Endothelial cell of umbilical vein (primary cell): ENCODE data around the gene DMBT1. TPM values are rescaled to one million over a fixed set of nuclear protein-coding genes. Genes with fewer than 3 reads are reported as not detected.
A peak's percentile ranks its signal among the peaks of the same experiment; 100 is the strongest.

Experiments
- BruUV-seq: library from RNA; stranded (reverse); fragments of 400-500 nt; replicated peaks from 2 replicates; lab custom pipeline; 2021; lab: Mats Ljungman, UMichigan
- CTCF ChIA-PET: fragments of 300-600, 350-600 bp; sonication (Branson Sonifier 250); formaldehyde crosslinking; loops from one replicate; lab custom pipeline; 2021; ENCODE audit warnings: antibody characterized with exemption, inconsistent platforms; lab: Charles Lee
- POLR2A ChIA-PET: fragments of 300-600, 350-600 bp; sonication (Branson Sonifier 250); formaldehyde crosslinking; loops from one replicate; lab custom pipeline; 2021; ENCODE audit warnings: antibody characterized with exemption, inconsistent platforms; lab: Charles Lee
- DNase-seq: peaks from one replicate; pipeline ENCODE4 v3.0.0-alpha.2; 2011; ENCODE audit warnings: low read depth, low spot score
- FAIRE-seq: peaks from 2 replicates; lab custom pipeline; 2011; peaks lifted over from hg19 to GRCh38; lab: Jason Lieb, UNC
- H2AFZ ChIP-seq: 2 replicates; pipeline ENCODE4 v1.6.0; 2012; ENCODE audit warnings: low read depth, low read length, control low read depth, inconsistent platforms
- H3K27ac ChIP-seq: 2 replicates; pipeline ENCODE4 v1.5.1; 2011; ENCODE audit warnings: low read depth, mild to moderate bottlenecking, control low read depth, low read length, moderate library complexity; ENCODE audit not compliant: insufficient read depth
- H3K27me3 ChIP-seq, 2 experiments: 2 replicates each; pipeline versions ENCODE4 v1.6.0 to v1.6.1; 2011; ENCODE audit warnings: low read length in 2 of 2, mixed read lengths in 1 of 2; ENCODE audit not compliant: control insufficient read depth in 2 of 2, insufficient read depth in 2 of 2
- H3K36me3 ChIP-seq, 2 experiments: 2 replicates in 1 of 2; 3 replicates in 1 of 2; pipeline ENCODE4 v1.5.1; 2011; ENCODE audit warnings: low read length in 2 of 2, mild to moderate bottlenecking in 1 of 2, moderate library complexity in 1 of 2; ENCODE audit not compliant: control insufficient read depth in 2 of 2, insufficient read depth in 2 of 2; ENCODE audit errors: extremely low read depth in 1 of 2
- H3K4me1 ChIP-seq: 3 replicates; pipeline ENCODE4 v1.5.1; 2011; ENCODE audit warnings: mild to moderate bottlenecking, low read length; ENCODE audit not compliant: control insufficient read depth, insufficient read depth; ENCODE audit errors: extremely low read depth
- H3K4me2 ChIP-seq: 2 replicates; pipeline ENCODE4 v1.6.1; 2011; ENCODE audit warnings: low read length, control low read depth, mixed read lengths; ENCODE audit not compliant: insufficient read depth
- H3K4me3 ChIP-seq, 3 experiments: fragments of 200-600 bp in 1 of 3; sonication (generic), shearing (Covaris generic) in 1 of 3; replicated peaks in 1 of 3; 2 replicates each; pipeline ENCODE4 v1.5.1; 2011 to 2016; ENCODE audit warnings: control low read depth in 3 of 3, low read length in 3 of 3, mild to moderate bottlenecking in 2 of 3, inconsistent platforms in 1 of 3, low read depth in 1 of 3, moderate library complexity in 1 of 3; ENCODE audit not compliant: insufficient read depth in 1 of 3
- H3K79me2 ChIP-seq: 2 replicates; pipeline ENCODE4 v1.6.0; 2012; ENCODE audit warnings: low read length, inconsistent platforms; ENCODE audit not compliant: control insufficient read depth, insufficient read depth
- H3K9ac ChIP-seq: replicated peaks from 2 replicates; pipeline ENCODE3; 2011; ENCODE audit warnings: low read length, control low read depth; ENCODE audit not compliant: insufficient read depth; ENCODE audit errors: extremely low read depth
- H3K9me1 ChIP-seq: replicated peaks from 3 replicates; pipeline ENCODE4 v1.6.0; 2011; ENCODE audit warnings: mild to moderate bottlenecking, low read length; ENCODE audit not compliant: control insufficient read depth, insufficient read depth; ENCODE audit errors: extremely low read depth
- H3K9me3 ChIP-seq: replicated peaks from 2 replicates; pipeline ENCODE4 v1.5.1; 2012; ENCODE audit warnings: low read length, inconsistent platforms; ENCODE audit not compliant: control insufficient read depth, insufficient read depth
- H4K20me1 ChIP-seq: replicated peaks from 2 replicates; pipeline ENCODE3; 2011; ENCODE audit warnings: mild to moderate bottlenecking, low read length; ENCODE audit not compliant: control insufficient read depth, insufficient read depth; ENCODE audit errors: extremely low read depth
- EZH2 ChIP-seq: IDR thresholded peaks from 2 replicates; pipeline ENCODE4 v1.6.1; 2012; ENCODE audit warnings: borderline replicate concordance, low read depth, mild to moderate bottlenecking, moderate library complexity, low read length, inconsistent platforms; ENCODE audit not compliant: severe bottlenecking
- FOS ChIP-seq: IDR thresholded peaks from 2 replicates; pipeline ENCODE4 v1.6.1; 2011; ENCODE audit warnings: mild to moderate bottlenecking, low read length, moderate library complexity, borderline replicate concordance; ENCODE audit not compliant: insufficient read depth
- JUN ChIP-seq: IDR thresholded peaks from 2 replicates; pipeline ENCODE4 v1.6.1; 2011; ENCODE audit warnings: borderline replicate concordance, low read depth; ENCODE audit not compliant: insufficient read length, insufficient read depth
- POLR2A ChIP-seq: IDR thresholded peaks from 2 replicates; pipeline ENCODE4 v1.6.1; 2012; ENCODE audit warnings: low read depth, mild to moderate bottlenecking, control low read depth, low read length
- dilution Hi-C: fragments of 300-500 bp; cut with MboI; formaldehyde crosslinking; loops from one replicate; pipeline ENCODE4 v1.15.0; 2019; ENCODE audit warnings: low sequenced_read_pairs; ENCODE audit not compliant: extremely low pct_ligation_motif_present
- intact Hi-C: fragments of 100-400 bp; cut with micrococcal nuclease; formaldehyde crosslinking; loops from one replicate; pipeline ENCODE4 v1.10.0; 2022
- polyA plus RNA-seq, 4 experiments: library from polyadenylated mRNA; depleted of rRNA in 3 of 4; stranded (reverse) in 3 of 4; unstranded in 1 of 4; fragments of >200 nt; gene quantifications; 2 replicates each; pipeline versions ENCODE4 v1.2.1 to v1.2.3, GENCODE V29; 2011 to 2012; ENCODE audit warnings: missing spikeins in 1 of 4
- total RNA-seq: library from RNA; stranded (reverse); gene quantifications from 2 replicates; pipeline ENCODE4 v1.2.3, GENCODE V29; 2021

DMBT1 gene
- total and polyA plus RNA-seq, 2 donors (not counting 3 experiments of a cell fraction or from before 2014, with no cell fraction given): 0.01 TPM; not detected in 1

GRCh38 chr10:122519873-122520272 lies 40.7 kb upstream of the DMBT1 start:
- Histone ChIP-seq H3K4me2 (no peak overlapping the region), H3K9ac (no peak overlapping the region), H3K9me1 (no peaks in the 10 kb centered on the region), H4K20me1 (no peaks in the 10 kb centered on the region), H3K79me2 (no peaks in the 10 kb centered on the region), H2AFZ (no peak overlapping the region), H3K4me1 (peaks cover 2% of the 10 kb centered on the region), H3K27ac (no peak overlapping the region), H3K9me3 (no peaks in the 10 kb centered on the region), H3K27me3 (no peaks in the 10 kb centered on the region), H3K36me3 (peaks cover 0 to 6% of the 10 kb centered on the region in 2 experiments), H3K4me3 (no peak overlapping the region)
- ChIA-PET CTCF (interaction anchor here (0.8 kb wide), 1 partner anchor 15 kb away, joined by 3 read pairs; no protein-coding TSS in a partner anchor), POLR2A (no interaction called here)
- no peak for TF ChIP-seq JUN
- intact Hi-C loops (no loop called here), dilution Hi-C loops (no loop called here)
- FAIRE-seq: no peak
- BruUV-seq: no TSS peak
- DNase-seq: no peak

DNA sequence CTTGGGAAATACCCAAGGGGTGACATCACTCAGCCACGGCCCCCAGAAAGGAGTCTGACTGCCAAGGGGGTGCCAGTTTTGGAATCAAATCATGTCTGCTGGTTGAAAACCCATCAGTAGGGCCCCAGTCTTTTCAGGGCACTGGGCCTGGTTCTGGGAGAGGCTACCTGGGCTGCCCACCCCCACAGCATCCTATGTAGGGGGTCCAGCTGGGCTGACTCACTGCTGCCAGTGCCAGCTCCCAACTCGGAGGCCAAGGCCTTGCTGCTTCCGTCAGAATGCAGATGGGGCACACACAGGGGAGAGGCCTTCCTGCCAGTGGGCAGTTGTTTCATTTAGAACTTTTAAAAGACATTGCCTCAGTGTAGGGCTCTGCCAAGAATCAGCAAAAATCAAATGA lies 39.5 kb upstream of the DMBT1 start:
- dilution Hi-C loops: no loop called here
- TF ChIP-seq POLR2A (no peak), FOS (peak; percentile 8), EZH2 (no peak)
- Histone ChIP-seq H3K79me2 (no peaks in the 10 kb centered on the region), H3K9me3 (no peaks in the 10 kb centered on the region), H3K27me3 (no peaks in the 10 kb centered on the region), H3K4me1 (peaks cover 2% of the 10 kb centered on the region), H3K4me2 (no peak overlapping the region), H3K27ac (no peak overlapping the region), H3K36me3 (no peaks in the 10 kb centered on the region), H2AFZ (no peak overlapping the region), H4K20me1 (no peaks in the 10 kb centered on the region), H3K9ac (no peak overlapping the region), H3K9me1 (no peaks in the 10 kb centered on the region), H3K4me3 (no peak overlapping the region)
- FAIRE-seq (no peak), DNase-seq (peak; percentile 18)
- BruUV-seq: no TSS peak
- intact Hi-C loops: no loop called here
- ChIA-PET POLR2A (no interaction called here), CTCF (interaction anchor here (0.9 to 7.0 kb wide), 2 partner anchors 45 to 222 kb away, joined by 3 to 85 read pairs; no protein-coding TSS in a partner anchor)
